Activated T-helper 1 cell treated with anti-CD3 and anti-CD28 coated beads, Interleukin-12 subunit alpha, Interleukin-12 subunit beta, Interleukin-2, Interleukin-4 antibody, amounts not matched to agents 30 ng/mL and 10 ng/mL and 1 ng/mL, durations not matched to agents 14 hours and 24 hours and 36 hours (primary cell): ENCODE results near the gene FRMPD2. TPM values are rescaled to one million over a fixed set of nuclear protein-coding genes. Genes with fewer than 3 reads are reported as not detected.
"Not testable (repeated sequence)": the region's sequence is repeated elsewhere in the genome, so short reads cannot be mapped to it uniquely, and the experiment has no call there.

ENCODE experiments used
- DNase-seq: peaks from one replicate; pipeline ENCODE4 v3.0.0; 2021; ENCODE audit warnings: low spot score
- H3K27ac Mint-ChIP-seq: one replicate; pipeline ENCODE4 v1.8.0; 2021; ENCODE audit warnings: mild to moderate bottlenecking, mixed read lengths
- H3K27me3 Mint-ChIP-seq: one replicate; pipeline ENCODE4 v1.8.0; 2022; ENCODE audit warnings: mild to moderate bottlenecking, moderate library complexity, mixed read lengths; ENCODE audit not compliant: insufficient read depth
- H3K36me3 Mint-ChIP-seq: one replicate; pipeline ENCODE4 v1.8.0; 2021; ENCODE audit warnings: low read depth, mixed read lengths
- H3K4me1 Mint-ChIP-seq: one replicate; pipeline ENCODE4 v1.8.0; 2021; ENCODE audit warnings: low read depth, mixed read lengths
- H3K4me3 Mint-ChIP-seq: one replicate; pipeline ENCODE4 v1.8.0; 2021; ENCODE audit warnings: mild to moderate bottlenecking, moderate library complexity, mixed read lengths
- H3K9me3 Mint-ChIP-seq: one replicate; pipeline ENCODE4 v1.8.0; 2021; ENCODE audit warnings: mixed read lengths
- intact Hi-C: fragments of 100-400 bp; cut with micrococcal nuclease; formaldehyde crosslinking; loops from one replicate; pipeline ENCODE4 v1.15.1; 2024
- total RNA-seq: library from RNA; stranded (reverse); gene quantifications from 2 replicates; pipeline ENCODE4 v1.2.3, GENCODE V29; 2022

FRMPD2 gene
- total RNA-seq, 1 donor from 2014 or later: not detected

DNA sequence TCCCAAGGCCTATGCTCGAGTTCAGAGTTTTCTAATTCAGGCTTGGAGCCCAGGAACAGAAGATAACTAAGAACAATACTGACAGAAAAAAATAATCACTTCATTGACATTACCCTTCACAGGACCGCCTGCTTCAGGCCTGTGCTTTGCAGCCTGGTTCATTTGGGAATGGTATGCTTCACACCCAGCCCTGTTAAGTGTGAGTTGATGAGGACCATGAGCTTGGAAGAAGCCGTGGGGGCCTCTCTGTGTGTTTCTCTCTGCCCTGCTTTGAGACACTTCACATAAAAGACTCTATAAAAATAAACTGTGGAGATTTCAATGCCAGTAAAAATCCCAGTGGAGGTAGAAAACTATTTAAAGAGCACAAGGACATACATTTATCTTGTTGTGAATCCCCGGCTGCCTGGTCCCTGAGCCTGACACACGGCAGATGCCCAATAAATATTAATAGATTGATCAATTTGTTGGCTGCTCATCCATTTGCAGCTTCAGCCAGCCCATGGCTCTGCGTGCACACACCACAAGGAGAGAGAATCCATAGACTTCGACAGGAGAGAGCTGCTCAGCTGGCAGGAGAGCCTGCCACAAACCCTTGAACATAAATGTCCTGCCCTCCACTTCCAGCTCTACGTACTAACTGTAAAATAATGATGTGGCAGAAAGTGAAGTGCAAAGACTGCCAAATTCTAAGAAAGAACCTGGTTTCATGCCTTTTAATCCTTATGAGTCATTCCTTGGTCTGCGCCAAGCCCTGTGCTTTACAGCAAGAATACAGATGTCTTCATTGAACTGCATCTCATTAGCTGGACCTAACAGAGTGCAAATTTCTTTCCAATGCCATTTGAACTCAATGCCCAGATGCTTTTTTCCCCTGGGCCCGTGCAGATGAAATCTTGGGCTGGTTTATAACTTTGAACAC, 130.5 kb downstream of the FRMPD2 start:
- H3K4me3 Mint-ChIP-seq, H3K27ac Mint-ChIP-seq, intact Hi-C loops, H3K4me1 Mint-ChIP-seq, H3K9me3 Mint-ChIP-seq, DNase-seq, H3K27me3 Mint-ChIP-seq, H3K36me3 Mint-ChIP-seq: not testable (repeated sequence)

DNA sequence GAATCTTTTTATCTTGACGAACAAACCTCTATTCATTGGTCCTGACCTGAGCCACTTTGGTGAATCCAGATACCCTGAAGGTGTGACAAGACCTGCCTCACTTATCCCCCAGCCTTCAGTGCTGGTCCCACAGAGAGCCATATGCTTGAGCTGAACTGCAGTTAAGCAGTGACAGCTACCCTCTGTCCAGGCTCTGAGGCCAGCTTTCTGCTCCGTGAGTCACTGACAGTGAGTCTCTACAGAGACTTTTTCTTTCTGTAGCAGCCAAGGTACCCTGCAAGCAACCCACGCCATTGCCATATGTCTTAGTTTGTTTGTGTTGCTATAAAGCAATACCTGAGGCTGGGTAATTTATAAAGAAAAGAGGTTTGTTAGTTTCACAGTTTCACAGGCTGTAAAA, 133.5 kb downstream of the FRMPD2 start:
- H3K4me3 Mint-ChIP-seq, H3K27ac Mint-ChIP-seq, intact Hi-C loops, DNase-seq, H3K27me3 Mint-ChIP-seq, H3K4me1 Mint-ChIP-seq, H3K9me3 Mint-ChIP-seq, H3K36me3 Mint-ChIP-seq: not testable (repeated sequence)

DNA sequence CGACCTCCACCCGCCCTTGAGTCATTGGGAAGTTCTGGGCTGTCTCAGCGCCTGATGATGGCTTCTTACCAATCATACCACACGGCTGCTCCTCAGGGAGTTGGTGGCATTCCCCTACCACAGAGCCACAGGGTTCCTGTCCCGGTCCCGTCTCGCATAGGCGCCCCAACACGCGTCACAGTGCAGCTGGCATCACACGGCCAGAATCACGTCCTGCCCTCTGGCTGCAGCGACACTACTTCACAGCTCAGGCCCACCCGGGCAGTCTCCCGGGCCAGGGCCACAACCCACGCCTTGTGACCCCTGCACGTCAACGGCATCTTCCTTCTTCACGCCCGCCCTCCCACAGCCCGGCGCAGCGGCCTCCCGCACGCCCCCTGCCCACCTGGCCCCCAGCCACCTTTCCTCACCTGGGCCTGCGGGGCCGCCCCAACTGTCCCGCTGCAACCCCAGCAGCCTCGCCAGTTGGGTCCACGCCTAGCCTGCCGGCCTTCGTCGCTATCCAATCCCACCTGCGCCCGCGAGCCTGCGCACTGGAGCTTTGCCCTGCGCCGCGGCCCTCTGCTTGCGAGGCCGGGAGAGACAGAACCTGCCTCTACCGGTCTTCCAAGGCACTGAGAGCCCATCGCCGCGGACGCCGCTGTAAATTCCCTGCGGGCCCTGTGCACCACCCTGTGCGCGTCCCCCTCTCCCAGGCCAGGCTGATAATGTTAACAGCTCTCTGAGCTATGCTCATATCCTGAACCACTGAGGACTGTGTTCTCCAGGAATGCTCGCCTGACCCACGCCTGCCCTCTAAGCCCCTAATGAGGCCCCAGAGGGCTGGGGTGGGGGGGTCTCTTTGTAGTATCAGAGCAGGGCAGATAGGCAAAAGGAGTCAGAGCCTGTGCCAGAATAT, 134.3 kb downstream of the FRMPD2 start:
- intact Hi-C loops, H3K27ac Mint-ChIP-seq, H3K4me1 Mint-ChIP-seq, H3K9me3 Mint-ChIP-seq, H3K4me3 Mint-ChIP-seq, H3K36me3 Mint-ChIP-seq, H3K27me3 Mint-ChIP-seq, DNase-seq: not testable (repeated sequence)

DNA sequence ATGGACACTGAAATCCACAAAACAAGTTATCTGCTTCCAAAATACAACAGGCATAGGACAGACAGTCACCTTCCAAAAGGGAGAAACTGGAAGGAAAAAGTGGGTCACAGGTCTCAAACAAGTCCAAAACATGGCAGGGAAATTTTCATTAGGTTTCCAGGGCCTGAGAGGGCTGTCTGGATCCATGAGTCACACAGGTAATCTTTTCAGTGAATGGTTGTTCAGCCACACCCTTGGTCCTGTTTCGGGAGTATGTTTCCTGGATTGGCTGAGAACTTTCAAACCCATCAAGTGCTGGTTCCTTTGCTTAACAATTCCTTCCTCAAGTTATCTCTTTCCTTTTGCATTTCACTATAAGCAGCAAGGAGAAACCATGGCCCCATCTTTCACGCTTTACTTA, 145.5 kb downstream of the FRMPD2 start:
- H3K27ac Mint-ChIP-seq, H3K4me1 Mint-ChIP-seq, H3K4me3 Mint-ChIP-seq, H3K9me3 Mint-ChIP-seq, H3K27me3 Mint-ChIP-seq, DNase-seq, intact Hi-C loops, H3K36me3 Mint-ChIP-seq: not testable (repeated sequence)

DNA sequence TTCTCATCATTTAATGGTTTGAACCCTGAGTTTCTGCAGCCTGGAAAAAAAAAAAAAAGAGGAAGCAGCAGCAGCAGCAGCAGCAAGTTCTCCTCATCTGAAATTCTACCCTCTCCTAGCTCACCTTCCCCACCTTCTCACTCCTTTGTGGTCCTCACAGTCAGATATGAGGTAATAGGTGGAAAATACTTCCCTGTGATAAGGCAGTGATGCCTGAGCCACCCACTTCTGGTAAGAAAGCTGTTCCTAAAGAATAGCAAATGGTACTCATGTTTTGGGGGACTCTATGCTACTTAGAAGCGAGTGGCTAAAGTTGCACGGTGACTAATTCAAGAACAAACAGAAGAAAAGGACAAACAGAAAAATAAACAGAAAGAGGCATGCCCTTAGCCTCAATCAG, 148.2 kb downstream of the FRMPD2 start:
- H3K27me3 Mint-ChIP-seq, H3K27ac Mint-ChIP-seq, intact Hi-C loops, H3K4me1 Mint-ChIP-seq, H3K4me3 Mint-ChIP-seq, H3K9me3 Mint-ChIP-seq, DNase-seq, H3K36me3 Mint-ChIP-seq: not testable (repeated sequence)

DNA sequence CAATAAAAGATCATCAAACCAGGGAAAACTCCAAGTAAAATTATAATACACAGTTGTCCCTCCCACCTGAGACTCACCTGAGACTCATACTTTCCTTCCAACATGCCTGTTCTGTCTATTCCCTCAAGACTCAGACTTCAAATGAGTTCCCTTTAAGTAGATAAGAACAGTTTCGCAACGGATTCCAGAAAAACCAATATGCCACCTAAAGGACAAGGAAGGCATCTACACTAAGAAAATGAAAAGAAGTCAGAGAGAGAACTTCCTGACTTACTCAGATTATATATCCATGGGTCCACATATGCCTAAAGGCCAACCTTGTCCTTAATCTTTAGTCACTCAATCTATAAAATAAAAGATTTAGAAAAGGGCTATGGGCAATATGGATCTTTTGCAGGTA, 148.9 kb downstream of the FRMPD2 start:
- H3K27ac Mint-ChIP-seq, DNase-seq, H3K36me3 Mint-ChIP-seq, H3K9me3 Mint-ChIP-seq, H3K4me1 Mint-ChIP-seq, H3K4me3 Mint-ChIP-seq, intact Hi-C loops, H3K27me3 Mint-ChIP-seq: not testable (repeated sequence)

DNA sequence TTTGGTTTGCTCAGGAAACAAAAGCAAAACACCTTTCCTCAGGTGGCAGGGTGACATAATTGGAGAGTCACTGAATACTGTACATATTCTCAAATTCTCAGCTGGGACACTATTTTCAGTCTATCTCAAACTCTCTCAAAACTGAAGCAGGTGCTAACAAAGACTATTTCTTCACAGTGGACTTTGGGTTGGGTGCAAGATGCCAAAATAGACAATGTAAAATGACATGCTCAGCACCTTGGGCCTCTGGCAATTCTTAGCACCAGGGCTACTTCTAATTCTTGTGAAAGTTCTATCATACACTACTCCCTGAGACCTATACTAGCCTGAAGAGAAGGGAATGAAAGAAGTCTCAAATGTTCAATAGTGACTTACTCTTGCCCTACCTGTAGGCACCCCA, 151.9 kb downstream of the FRMPD2 start:
- H3K36me3 Mint-ChIP-seq, intact Hi-C loops, H3K27me3 Mint-ChIP-seq, H3K4me3 Mint-ChIP-seq, H3K9me3 Mint-ChIP-seq, H3K27ac Mint-ChIP-seq, DNase-seq, H3K4me1 Mint-ChIP-seq: not testable (repeated sequence)

DNA sequence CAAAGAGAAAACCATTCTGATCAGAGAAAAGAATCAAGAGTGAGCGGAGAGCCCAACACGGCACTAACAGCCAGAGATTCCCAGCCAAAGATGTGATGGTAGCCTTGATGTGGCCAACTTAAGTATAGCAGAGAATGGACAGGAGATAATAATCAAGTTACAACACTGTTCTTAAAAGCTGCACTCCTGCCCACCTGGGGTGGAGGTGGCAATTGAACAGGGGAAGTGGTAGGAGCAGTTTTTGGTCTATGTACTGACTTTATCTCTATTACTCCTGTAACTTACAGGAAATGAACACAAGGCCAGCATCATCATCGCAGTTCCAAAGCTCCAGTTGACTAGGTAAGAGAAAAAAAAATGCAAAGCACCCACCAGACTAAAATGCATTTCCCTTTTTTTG, 164.2 kb downstream of the FRMPD2 start:
- H3K9me3 Mint-ChIP-seq, DNase-seq, H3K27ac Mint-ChIP-seq, H3K4me1 Mint-ChIP-seq, H3K36me3 Mint-ChIP-seq, H3K27me3 Mint-ChIP-seq, H3K4me3 Mint-ChIP-seq, intact Hi-C loops: not testable (repeated sequence)

Other genes with a start within 250 kb of the FRMPD2 start
- gene MAPK8, start 32.0 kb upstream of the FRMPD2 start, total RNA-seq: 51.6 and 52.3 TPM in 2 replicates